ENCODE results near the gene KLHL25. TPM values are rescaled to one million over a fixed set of nuclear protein-coding genes. Genes with fewer than 3 reads are reported as not detected.

Gene KLHL25
- total RNA-seq, 2 experiments from 2014 or later: 5.3 to 5.4 TPM

DNA sequence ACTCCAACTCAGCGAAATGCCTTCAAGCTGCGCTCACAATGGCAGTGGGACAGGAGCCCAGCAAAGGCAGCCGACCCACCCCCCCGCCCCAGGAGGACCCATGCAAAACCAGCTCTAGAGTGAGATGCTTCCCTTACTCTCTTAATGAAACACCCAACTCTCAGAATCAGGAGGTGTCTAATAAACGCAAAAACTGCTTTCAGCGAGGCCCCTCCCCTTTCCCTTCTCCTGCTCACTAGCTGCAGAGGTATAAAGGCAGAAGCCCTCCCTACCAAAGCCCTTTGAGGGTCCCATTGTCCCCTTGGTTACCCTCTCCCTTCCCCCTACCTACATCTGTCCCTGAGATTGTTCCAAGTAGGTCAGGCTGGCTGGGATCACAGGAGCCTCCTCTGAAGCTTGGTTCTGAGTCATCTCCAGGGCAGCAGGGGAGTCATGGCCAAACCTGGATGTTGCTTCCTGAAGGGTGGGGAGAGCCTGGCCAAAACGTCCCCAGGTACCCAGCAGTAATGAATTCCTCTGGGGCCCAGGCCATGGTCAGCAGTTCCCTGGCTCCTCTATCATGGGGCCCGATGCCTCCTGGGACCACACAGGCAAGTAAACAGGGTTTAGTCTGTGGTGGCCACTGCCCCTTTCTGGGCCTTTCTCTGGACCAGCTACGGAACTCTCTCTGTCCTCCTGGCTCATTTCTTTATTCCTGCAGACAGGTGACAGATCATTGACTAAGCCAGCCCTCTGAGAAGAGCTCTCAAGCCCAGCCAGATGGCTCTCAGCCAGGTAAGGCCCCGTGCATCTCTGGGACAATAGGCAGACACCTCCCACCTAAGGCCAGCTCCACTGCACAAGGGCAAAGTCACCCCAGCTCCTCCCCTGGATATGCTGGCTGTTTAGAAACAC is 8.6 kb downstream of the KLHL25 start:
- intact Hi-C loops (cut with micrococcal nuclease): loop anchor here (1.0 kb wide), 1 partner anchor 7 kb away; no protein-coding TSS in a partner anchor
- H3K4me3 Mint-ChIP-seq: peak overlapping the region; percentile 48
- H3K4me1 Mint-ChIP-seq (ENCODE audit: low read depth): peaks cover 63% of the 10 kb centered on the region
- H3K9me3 Mint-ChIP-seq: no peaks in the 10 kb centered on the region
- CTCF ChIA-PET: interaction anchor here (1.0 kb wide), 1 partner anchor 18 kb away, joined by 3 read pairs; no protein-coding TSS in a partner anchor
- peak; percentile 56 for DNase-seq
- peaks cover 3% of the 10 kb centered on the region for H3K36me3 Mint-ChIP-seq (ENCODE audit: low read depth)
- H3K27ac Mint-ChIP-seq: peak overlapping the region; percentile 56
- no peaks in the 10 kb centered on the region for H3K27me3 Mint-ChIP-seq (ENCODE audit: low read depth)

DNA sequence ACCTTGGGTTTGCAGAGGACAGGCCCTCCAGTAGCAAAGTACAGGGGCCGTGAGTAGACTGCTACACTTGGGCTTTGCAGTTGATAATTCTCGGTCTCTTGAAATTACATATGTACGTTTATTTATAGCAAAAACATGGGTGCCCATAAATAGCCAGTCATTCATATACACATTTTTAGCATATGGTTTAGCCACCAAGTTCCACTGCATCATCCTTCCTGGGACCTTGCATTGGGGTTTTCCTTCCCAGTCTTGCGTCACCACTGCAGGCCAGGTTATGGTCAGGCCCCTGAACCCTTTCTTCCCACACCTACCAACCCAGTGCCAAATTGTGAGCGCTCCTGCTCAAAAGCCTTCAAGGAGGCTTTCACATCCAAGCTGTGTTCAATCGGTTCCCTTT is 12.7 kb downstream of the KLHL25 start:
- DNase-seq: no peak
- intact Hi-C loops (cut with micrococcal nuclease): no loop called here
- H3K9me3 Mint-ChIP-seq: no peaks in the 10 kb centered on the region
- no peak overlapping the region for H3K4me3 Mint-ChIP-seq
- no peaks in the 10 kb centered on the region for H3K27me3 Mint-ChIP-seq (ENCODE audit: low read depth)
- CTCF ChIA-PET: no interaction called here
- H3K36me3 Mint-ChIP-seq (ENCODE audit: low read depth): no peaks in the 10 kb centered on the region
- no peak overlapping the region for H3K27ac Mint-ChIP-seq
- H3K4me1 Mint-ChIP-seq (ENCODE audit: low read depth): peaks cover 53% of the 10 kb centered on the region

DNA sequence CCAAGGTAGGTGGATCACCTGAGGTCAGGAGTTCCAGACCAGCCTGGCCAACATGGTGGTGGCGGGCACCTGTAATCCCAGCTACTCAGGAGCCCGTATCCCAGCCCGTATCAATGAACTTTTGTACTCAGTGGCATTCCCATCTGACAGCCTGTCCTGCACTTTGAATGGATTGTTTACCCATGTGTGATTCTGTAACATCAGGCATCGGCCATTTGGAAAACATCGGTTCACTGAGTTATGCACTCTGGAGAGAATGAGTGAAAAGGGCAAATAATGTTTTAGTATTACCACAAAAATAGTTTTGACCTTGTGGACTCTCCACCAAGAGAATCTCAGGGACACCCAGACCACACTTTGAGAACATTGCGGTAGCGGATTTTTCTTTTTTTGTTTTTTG is 13.6 kb downstream of the KLHL25 start:
- H3K36me3 Mint-ChIP-seq (ENCODE audit: low read depth): no peaks in the 10 kb centered on the region
- H3K27ac Mint-ChIP-seq: no peak overlapping the region
- H3K4me3 Mint-ChIP-seq: no peak overlapping the region
- no peaks in the 10 kb centered on the region for H3K9me3 Mint-ChIP-seq
- H3K27me3 Mint-ChIP-seq (ENCODE audit: low read depth): no peaks in the 10 kb centered on the region
- DNase-seq: no peak
- intact Hi-C loops (cut with micrococcal nuclease): no loop called here
- H3K4me1 Mint-ChIP-seq (ENCODE audit: low read depth): peaks cover 49% of the 10 kb centered on the region
- CTCF ChIA-PET: interaction anchor here (0.8 kb wide), 1 partner anchor 16 kb away, joined by 3 read pairs; no protein-coding TSS in a partner anchor

DNA sequence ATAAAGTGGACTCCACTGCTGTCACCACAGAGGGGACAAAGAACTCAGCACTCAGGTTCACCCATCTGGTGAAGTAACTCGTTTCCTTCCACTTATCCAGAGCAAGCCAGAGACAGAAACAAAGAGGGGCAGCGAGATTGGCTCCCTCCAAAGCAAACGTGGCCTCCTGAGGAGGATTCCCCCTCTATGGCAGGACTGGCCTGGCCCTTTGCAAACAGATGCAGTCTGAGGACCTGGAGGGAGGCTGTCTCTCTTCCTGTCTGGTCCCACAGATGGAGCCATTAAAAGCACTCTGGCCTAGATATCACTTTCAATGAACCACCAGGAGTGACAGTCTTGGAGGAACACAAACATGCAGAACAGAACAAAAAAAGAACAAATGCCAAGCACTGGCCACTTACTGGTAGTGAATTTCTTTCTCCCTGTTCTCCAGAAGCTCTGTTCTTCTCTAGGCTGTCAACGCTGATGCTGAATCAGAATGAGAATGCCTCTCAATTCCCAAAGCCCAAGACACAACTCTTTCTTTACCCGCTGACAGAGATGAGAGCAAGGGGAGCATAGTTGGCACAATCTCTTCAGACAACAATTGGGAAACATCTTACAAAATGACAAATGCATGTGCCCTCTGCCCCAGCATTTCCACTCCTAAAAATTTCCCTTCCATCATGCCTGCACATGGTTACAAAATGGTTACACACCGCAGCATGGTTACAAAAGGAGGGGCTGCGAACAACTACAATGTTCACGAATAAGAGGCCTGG is 14.3 kb downstream of the KLHL25 start:
- Mint-ChIP-seq H3K9me3 (no peaks in the 10 kb centered on the region), H3K4me3 (no peak overlapping the region), H3K27ac (no peak overlapping the region), H3K36me3 (ENCODE audit: low read depth) (no peaks in the 10 kb centered on the region), H3K4me1 (ENCODE audit: low read depth) (peaks cover 42% of the 10 kb centered on the region), H3K27me3 (ENCODE audit: low read depth) (no peaks in the 10 kb centered on the region)
- no peak for DNase-seq
- intact Hi-C loops (cut with micrococcal nuclease): no loop called here
- CTCF ChIA-PET: no interaction called here

DNA sequence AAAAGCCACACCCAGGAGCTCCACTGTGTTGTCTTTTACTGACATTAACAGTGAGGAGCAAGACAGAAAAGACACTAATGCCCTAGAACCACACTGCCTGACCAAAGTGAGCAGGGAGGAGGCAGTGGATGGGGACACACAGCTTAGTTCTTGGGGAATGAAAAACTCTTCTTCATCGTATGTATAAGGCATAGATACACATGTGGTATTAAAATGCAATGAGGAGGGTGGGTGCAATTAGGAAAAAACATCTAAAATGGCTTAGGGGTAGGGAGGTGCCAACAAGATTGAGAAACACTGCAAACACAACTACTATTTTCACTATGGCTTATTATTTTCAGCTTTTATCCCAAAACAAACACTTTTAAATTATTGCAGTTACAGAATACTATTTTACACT is 15.5 kb downstream of the KLHL25 start:
- Mint-ChIP-seq H3K4me1 (ENCODE audit: low read depth) (peaks cover 32% of the 10 kb centered on the region), H3K36me3 (ENCODE audit: low read depth) (no peaks in the 10 kb centered on the region), H3K27me3 (ENCODE audit: low read depth) (no peaks in the 10 kb centered on the region), H3K9me3 (no peaks in the 10 kb centered on the region), H3K4me3 (no peak overlapping the region), H3K27ac (no peak overlapping the region)
- no peak for DNase-seq
- CTCF ChIA-PET: interaction anchor here (1.2 kb wide), 1 partner anchor 8 kb away, joined by 3 read pairs; no protein-coding TSS in a partner anchor
- intact Hi-C loops (cut with micrococcal nuclease): no loop called here

DNA sequence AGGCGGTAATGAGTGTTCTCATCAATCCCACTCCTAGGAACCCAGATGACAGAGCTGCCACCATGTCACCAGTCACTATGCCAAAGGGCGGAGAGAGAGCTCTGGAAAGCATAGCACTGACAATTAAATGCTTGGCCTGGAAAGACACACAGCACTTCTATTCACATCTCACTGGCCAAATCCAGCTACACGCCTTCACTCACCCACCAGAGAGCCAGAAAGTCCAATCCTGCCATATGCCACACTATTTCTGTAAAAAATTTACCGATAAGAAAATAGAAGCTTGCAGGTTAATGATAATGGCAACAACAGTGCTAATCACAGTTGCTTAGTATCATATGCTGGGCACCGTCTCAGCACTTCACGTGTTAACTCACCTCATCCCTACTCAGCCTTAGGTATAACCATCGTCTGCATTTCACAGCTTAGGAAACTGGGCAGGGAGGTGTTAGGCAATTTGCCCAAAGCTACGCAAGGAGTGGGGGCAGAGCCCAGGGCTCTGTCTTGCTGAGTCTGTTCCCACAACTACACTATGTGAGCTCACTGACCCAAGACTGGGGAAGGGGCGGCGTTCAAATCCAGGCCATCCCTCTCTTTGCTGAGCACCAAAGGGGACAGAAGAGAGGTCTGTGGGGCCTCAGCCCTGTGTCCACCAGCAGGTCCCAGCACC is 16.5 kb downstream of the KLHL25 start:
- CTCF ChIA-PET: interaction anchor here (1.2 to 1.3 kb wide), 2 partner anchors 9 to 48 kb away, joined by 3 to 4 read pairs; no protein-coding TSS in a partner anchor
- intact Hi-C loops (cut with micrococcal nuclease): no loop called here
- peaks cover 30% of the 10 kb centered on the region for H3K4me1 Mint-ChIP-seq (ENCODE audit: low read depth)
- H3K27me3 Mint-ChIP-seq (ENCODE audit: low read depth): no peaks in the 10 kb centered on the region
- no peaks in the 10 kb centered on the region for H3K36me3 Mint-ChIP-seq (ENCODE audit: low read depth)
- no peak overlapping the region for H3K4me3 Mint-ChIP-seq
- H3K9me3 Mint-ChIP-seq: no peaks in the 10 kb centered on the region
- DNase-seq: no peak
- H3K27ac Mint-ChIP-seq: no peak overlapping the region

DNA sequence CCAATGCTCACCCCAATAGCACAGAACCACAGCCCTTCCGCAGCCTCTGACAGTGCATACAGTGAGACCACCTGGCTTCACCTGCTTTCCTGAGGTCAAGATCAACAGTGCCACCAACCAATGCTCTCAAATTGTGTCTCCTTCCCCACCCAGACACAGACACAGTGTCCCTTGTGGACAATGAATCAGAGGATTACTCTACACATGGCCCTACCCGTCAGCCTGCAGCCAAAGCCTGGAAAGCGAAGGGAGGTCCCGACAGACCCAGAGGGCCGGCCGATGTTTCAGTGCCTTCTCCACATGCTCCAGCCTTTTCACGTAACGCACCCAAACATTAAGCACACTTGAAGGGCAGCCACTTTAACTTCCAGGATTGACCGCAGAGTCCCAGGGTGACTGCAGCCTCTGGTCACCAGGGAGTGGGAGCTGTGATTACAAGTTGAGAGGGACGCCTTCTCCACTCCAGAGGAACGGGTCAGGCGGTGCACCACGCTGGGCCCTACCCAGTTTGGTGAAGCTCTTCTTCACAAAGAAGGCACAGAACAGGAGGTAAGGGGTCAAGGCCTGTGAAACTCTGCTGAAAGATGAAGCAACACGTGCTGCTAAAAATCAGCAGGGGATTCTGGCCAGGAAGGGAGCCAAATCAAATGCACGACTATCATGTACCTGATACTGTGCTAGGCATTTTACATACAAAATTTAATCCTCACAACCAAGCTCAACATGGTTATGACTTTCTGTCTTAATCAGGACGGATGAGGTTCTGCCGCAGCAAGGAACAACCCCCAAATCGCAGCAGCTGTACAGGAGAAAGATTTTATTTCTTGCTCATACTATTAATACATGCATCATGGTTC is 17.2 kb downstream of the KLHL25 start:
- Mint-ChIP-seq H3K4me3 (no peak overlapping the region), H3K4me1 (ENCODE audit: low read depth) (peaks cover 27% of the 10 kb centered on the region), H3K36me3 (ENCODE audit: low read depth) (no peaks in the 10 kb centered on the region), H3K27me3 (ENCODE audit: low read depth) (no peaks in the 10 kb centered on the region), H3K9me3 (no peaks in the 10 kb centered on the region), H3K27ac (no peak overlapping the region)
- intact Hi-C loops (cut with micrococcal nuclease): no loop called here
- no peak for DNase-seq
- CTCF ChIA-PET: interaction anchor here (1.3 kb wide), 1 partner anchor 48 kb away, joined by 4 read pairs; no protein-coding TSS in a partner anchor

DNA sequence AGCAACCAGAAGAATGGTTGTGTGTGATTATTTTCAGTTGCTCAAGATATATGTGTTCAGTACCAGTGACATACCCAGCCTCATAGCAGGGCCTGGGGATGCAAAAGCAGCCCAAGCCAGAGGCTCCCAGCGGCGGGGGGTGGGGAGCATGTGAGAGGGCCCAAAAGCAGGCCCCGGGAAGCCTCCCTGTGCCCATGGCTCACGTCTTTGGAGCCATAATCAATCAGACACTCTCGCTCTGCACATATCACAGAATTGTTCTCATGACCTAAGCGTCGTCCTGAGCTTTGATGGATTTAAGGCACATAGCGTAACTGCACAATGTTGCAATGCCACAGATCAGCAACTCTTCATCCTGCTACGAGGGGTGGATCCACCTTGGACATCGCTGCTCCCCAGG is 20.8 kb downstream of the KLHL25 start:
- DNase-seq: no peak
- Mint-ChIP-seq H3K36me3 (ENCODE audit: low read depth) (no peaks in the 10 kb centered on the region), H3K4me1 (ENCODE audit: low read depth) (peaks cover 9% of the 10 kb centered on the region), H3K4me3 (no peak overlapping the region), H3K9me3 (no peaks in the 10 kb centered on the region), H3K27me3 (ENCODE audit: low read depth) (no peaks in the 10 kb centered on the region), H3K27ac (peak overlapping the region; percentile 35)
- intact Hi-C loops (cut with micrococcal nuclease): no loop called here
- CTCF ChIA-PET: no interaction called here

DNA sequence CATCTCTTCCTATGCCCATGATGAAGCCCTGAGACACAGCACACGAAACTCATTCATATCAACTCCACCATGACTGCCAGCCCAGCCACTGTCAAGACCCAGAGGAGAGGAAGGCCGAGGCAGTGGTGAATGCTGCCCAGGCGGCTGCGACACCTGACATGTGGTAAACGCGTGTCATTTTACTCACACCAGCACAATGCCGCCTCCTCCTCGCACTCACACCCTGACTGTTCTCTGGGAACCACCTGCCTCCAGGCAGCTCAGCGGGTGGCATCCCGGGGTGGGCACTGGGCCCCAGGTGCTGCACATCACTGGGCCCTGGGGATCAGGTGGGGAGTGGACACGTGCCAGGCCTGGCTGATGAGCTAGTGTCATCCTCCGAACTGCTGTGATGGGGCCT is 21.5 kb downstream of the KLHL25 start:
- intact Hi-C loops (cut with micrococcal nuclease): no loop called here
- CTCF ChIA-PET: interaction anchor here (0.6 kb wide), 1 partner anchor 586 kb away, joined by 3 read pairs; no protein-coding TSS in a partner anchor
- H3K27ac Mint-ChIP-seq: no peak overlapping the region
- H3K27me3 Mint-ChIP-seq (ENCODE audit: low read depth): no peaks in the 10 kb centered on the region
- H3K9me3 Mint-ChIP-seq: no peaks in the 10 kb centered on the region
- H3K4me3 Mint-ChIP-seq: no peak overlapping the region
- H3K4me1 Mint-ChIP-seq (ENCODE audit: low read depth): peaks cover 9% of the 10 kb centered on the region
- H3K36me3 Mint-ChIP-seq (ENCODE audit: low read depth): no peaks in the 10 kb centered on the region
- no peak for DNase-seq

DNA sequence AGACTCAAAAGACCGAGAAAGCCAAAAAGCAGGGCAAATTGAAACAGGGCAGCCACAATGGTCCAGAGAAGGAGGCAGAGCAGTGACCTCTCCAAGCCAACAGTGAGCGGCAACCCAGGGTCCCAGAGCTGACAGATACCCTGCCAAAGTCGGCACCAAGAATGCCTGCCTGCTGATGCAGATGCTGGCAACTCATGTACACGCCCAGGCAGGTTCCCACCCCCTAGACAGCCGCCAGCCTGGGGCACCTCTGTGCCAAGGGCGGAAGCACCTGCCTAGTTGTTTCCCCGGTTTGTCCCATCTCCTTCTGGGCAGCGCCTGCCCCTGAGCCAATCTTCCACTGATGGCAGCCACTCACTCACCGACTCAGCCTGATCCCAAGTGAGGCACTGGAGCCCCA is 22.1 kb downstream of the KLHL25 start:
- Mint-ChIP-seq H3K36me3 (ENCODE audit: low read depth) (no peaks in the 10 kb centered on the region), H3K27me3 (ENCODE audit: low read depth) (no peaks in the 10 kb centered on the region), H3K4me3 (no peak overlapping the region), H3K4me1 (ENCODE audit: low read depth) (peaks cover 8% of the 10 kb centered on the region), H3K9me3 (no peaks in the 10 kb centered on the region), H3K27ac (no peak overlapping the region)
- no peak for DNase-seq
- CTCF ChIA-PET: interaction anchor here (0.6 kb wide), 1 partner anchor 586 kb away, joined by 3 read pairs; no protein-coding TSS in a partner anchor
- intact Hi-C loops (cut with micrococcal nuclease): no loop called here

DNA sequence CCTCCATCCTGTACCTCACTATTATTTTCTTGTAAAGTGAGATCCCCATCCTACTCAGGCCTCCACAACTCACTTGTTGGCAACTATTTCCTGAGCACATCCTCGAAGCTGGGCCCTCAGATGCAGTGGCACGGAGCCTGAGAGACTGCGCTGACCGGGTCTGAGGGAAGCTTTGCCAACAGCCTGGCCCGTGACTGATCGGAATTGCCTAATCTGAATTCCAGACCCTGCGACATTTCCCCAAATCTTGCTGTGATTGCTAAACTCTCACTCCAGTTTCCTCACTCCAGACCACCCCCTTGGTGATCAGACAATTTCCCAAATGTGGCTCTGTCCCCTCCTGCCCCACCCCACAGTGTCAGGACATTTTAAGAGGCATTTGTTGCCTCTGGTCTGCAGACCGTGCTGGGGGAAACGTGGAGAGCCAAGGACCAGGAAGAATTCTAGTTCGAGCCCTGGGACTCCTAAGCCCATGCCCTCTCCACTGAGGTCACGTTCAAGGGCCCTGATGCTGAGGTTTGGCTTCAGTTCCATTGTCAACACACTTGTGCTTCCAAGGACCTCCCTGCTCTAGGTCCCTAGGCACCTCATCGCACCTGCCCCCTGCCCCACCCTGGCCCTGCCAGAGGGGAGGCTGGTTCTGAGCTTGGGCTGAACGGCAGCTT is 22.8 kb downstream of the KLHL25 start:
- Mint-ChIP-seq H3K4me1 (ENCODE audit: low read depth) (peaks cover 5% of the 10 kb centered on the region), H3K4me3 (no peak overlapping the region), H3K27ac (peak overlapping the region; percentile 50), H3K36me3 (ENCODE audit: low read depth) (no peaks in the 10 kb centered on the region), H3K27me3 (ENCODE audit: low read depth) (no peaks in the 10 kb centered on the region), H3K9me3 (no peaks in the 10 kb centered on the region)
- CTCF ChIA-PET: no interaction called here
- no peak for DNase-seq
- intact Hi-C loops (cut with micrococcal nuclease): no loop called here

Data from activated naive CD4-positive, alpha-beta T cell treated with anti-CD3 and anti-CD28 coated beads for 36 hours (primary cell).